GM18861 (cell line): ENCODE data around the gene ALS2CL.

ENCODE experiments used
- ATAC-seq: cut with Tn5 transposase; IDR thresholded peaks from one replicate; pipeline ENCODE4 v1.9.1; 2021; ENCODE audit not compliant: unreplicated experiment

ALS2CL gene

DNA sequence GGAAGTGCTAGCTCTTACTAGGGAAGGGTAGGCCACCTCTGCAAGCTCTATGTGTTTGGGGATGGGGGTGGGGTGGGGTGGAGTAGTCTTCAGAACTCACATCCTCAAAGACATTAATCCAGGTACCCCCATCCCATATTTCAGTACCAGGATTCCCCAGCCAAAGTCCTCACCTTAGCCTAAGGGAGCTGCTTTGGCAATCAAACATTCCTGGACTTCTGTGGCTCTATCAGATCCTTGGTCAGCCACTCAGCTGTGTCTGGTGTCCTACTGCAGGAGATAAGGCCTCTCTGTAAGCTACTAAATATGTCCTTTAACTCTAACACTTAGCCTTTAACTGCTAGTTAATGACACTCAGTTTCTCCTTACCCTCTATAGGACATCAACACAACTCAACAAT, 54.3 kb downstream of the ALS2CL start:
- no peak for ATAC-seq

DNA sequence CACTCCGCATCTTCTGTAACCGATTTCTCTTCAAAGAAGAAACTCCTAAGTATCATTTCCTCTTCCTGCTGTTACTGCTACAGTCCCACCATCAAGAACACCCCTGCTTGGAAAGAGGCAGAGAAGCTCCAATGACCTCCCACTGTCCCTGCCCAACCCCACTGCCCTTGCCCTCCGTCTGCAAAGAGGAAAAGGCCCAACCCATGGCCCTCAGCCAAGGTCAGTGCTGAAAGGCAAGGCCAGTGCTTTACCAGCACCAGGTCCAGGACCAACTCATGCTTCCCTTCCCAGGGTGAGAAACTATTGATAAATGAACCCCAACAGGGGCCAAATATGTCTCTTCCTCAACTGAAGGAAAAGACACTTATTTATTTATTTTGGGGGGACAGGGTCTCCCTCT, 58.6 kb downstream of the ALS2CL start:
- no peak for ATAC-seq

DNA sequence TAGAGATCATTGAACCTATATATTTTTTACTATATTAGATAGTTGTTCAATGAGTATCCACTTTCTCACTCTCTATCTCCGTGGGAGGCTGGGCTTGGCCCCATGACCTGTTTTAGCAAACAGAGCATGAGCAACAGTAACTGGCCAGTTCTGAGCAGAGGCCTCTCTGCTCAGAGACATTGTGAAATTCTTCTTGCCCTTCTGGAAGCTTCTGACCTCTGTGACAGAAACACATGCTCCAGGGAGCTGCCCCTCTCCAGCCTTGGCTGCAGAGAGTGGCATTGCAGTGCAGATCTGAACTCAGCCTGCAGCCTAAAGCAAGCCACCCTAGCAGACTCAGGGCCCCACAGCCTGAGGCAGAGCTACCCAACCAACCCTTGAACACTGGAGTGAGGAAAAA, 60.7 kb downstream of the ALS2CL start:
- ATAC-seq = no peak

DNA sequence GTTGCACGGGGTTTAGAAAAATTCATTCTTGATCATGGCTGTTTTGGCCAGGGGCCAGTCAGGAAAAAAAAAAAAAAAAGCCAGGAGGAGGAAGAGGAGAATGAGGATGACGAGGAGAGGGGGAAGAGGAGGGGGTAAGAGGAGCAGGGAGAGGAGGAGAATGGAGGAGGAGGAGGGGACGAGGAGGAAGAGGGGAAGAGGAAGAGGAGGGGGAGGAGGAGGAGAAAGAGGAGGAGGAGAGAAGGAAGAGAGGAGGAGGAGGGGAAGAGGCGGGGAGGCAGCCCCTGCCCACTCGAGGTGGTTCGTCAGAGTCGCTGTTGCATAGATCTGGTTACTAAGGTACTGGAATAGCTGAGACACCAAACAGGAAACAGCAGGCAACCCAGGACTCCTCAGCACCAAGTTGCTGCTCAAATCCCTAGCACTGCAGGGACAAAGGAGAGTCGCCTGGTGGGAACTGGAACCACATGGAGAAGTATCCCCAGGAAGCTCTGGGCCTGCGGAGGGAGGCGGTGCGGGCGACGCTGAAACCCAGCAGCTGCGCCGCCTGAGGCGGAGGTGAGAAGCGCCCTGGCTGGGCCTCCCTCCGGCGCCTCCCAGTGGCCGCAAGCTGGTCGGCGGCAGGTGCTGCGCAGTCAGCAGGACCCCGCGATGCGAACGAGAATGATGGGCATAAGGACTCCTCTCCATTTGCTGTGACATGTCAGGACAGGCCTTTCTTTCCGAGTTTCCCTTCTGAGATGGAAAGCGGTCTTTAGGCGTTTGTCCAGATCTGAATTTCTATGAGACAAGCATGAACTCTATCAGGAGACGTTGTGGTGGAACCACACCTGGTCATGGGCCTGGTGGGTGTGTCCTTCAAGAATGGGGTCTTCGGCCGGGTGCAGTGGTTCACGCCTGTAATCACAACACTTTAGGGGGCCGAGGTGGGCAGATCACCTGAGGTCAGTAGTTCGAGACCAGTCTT, 63.6 kb downstream of the ALS2CL start:
- ATAC-seq = no peak

DNA sequence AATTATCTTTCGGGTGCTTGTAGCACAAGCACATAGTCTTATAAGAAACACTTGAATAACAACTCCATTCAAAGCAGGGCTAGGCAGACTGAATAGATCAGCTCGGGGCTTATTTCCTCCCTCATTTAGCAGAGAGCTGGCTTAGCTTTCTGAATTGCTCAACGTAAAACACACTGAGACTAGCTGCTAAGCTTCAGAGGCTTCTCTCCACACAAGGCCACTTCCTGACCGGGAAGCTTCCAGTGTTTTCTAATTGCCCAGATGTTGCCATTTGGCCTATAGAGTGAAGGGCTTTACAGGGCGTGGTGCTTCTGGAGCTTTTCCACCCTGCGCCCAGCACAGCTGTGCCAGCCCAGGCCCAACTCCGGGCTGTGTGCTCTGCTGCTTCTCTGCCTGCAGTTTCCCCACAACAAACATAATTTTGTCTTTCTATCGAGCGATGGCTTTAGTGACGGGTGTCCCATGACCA, 64.5 kb downstream of the ALS2CL start:
- no peak for ATAC-seq

DNA sequence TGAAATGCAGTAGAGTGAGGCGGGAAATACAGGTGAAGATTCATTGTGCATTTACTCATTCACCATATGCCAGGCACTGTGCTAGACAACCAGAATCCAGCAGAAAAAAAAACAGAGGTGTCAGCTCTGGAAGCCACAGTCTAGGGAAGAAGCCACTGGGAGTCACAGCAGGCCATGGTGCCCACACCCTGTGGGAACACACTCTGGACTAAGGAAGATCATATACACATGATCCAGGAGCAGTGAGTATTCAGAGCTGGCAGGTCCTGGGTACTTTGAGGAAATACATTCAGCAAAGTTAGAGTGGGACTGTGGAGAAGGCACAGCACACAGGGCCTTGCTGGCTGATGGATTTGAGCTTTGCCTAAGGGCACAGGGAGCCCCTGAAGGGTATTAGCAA, 66.4 kb downstream of the ALS2CL start:
- ATAC-seq = no peak

DNA sequence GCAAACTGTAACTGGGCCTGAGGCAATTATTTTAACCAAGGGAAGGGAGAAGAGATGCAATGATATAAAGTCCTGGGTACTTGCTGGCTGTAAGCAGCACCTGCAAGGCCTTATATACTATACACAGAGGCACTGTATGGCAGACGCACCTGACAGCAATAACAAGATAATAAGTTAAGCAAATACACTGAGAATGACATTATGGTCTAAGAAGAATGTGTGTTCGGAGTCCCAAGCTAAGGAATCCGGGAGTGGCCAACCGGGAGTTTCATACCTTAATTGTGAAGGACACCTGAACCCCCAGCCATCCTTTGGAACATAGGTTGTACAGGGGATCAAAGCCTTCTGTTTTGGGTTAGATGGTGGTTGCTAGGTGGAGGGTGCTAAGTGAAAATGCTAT, 67.4 kb downstream of the ALS2CL start:
- no peak for ATAC-seq

DNA sequence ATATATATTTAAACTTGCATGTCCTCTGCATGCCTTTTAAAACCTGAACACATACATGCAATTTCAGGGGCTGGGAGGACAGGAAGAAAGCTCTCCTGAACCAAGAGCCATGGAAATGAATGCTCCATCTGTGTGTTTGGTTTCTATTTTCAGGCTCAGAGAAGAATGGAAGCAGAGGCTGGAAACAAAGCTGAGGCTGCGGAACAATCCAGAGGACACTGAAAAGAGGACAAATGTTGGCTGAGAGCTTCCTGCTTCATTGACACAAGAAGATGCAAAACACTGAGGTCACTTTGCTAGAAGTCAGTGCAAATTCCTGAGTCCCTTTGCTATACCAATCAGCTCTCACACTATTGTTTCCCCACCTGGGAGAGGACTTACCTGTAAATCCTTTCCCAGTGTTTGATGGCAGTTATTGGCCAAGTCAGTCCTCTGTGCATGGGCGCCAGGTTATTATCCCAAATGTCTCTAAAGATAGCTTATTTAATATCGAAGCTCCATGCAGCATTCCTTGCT, 68.4 kb downstream of the ALS2CL start:
- no peak for ATAC-seq

DNA sequence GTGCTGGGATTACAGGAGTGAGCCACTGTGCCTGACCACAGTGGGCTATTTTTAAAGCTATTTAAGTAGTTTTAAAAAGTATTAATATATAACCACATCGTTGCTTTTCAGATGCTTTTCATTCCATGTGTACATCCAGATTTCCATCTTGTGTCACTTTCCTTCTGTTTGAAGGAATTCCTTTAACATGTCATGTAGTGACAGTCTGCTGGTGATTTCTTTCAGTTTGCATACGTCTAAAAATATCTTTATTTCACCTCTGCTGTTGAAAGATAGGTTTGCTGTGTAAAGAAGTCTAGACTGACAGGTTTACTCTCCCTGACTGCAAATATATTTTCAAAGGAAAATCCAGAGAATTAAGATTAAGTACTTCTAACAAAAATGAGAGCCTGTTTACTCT, 68.9 kb downstream of the ALS2CL start:
- ATAC-seq = no peak

DNA sequence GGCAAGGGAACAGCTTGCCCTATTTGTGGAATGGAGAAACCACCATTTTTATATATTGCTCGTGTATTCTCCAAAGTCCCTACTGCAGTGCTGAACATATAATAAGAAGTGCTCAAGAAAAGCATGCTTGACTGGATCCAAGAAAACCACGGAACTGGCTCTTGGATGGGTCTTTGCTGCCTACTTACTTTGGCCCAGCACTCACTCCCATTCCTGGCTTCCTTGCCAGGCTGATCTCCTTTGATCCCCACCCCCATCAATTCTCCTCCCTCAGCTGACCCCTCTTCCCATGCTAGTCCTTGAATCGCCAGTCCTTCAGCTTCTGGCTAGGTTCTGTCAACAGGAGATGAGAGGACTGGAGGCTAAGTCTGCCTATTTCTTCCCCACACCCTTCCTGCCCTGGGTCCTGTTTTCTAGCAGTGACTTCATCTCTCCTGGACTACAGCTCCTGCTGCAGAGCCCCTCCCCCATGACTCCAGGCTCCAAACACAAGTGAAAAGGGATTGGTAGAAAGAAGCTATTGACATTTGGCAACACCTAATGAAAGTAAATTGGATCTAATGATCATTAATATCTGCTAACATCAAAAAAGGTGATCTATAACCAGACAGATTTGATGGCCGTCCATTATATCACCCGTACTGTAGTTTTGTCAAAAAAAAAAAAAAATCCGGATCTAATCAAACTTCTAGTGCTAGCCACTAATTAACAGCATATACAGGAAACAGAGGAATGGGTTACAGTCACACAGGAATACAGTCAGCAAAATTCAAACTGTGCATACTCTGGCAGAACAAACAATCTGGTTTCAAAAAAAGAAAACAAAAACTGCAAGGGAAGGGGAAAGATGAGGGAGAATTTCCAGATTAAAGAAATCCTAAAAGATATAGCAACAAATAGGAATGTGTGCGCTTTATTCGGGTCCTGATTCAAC, 73.4 kb downstream of the ALS2CL start:
- no peak for ATAC-seq
